Measurements from ENCODE around the gene TMPRSS3. TPM values are rescaled to one million over a fixed set of nuclear protein-coding genes. Genes with fewer than 3 reads are reported as not detected.

TMPRSS3 gene
- total RNA-seq, 4 donors from 2014 or later: not detected

DNA sequence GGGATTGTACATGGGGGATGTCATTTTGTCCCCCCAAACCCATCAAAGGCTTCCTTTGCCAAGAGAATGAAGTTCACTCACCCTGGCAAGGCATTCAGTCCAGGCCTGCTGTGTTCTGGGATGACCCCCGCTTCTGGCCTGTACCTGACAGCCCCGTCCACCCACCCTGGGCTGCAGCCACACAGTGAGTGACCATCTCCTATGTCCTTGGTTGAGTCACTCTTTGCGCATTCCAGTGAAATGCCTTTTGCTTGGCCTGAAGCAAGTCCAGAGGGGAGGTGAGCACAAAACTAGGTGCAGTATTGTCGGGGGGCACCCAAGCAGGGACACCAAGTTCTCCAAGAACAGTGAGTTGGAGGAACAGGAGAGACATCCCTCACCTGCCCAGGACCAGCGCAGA lies 10.2 kb downstream of the TMPRSS3 start:
- H3K4me3 ChIP-seq: no peak overlapping the region
- whole genome bisulfite sequencing: 100% methylated on average over 5 of the region's 5 CpGs
- H3K27me3 ChIP-seq: peaks cover 0 to 59% (median 0%) of the 10 kb centered on the region in 4 donors
- intact Hi-C loops (cut with DNase I): no loop called here
- no peak for TF ChIP-seq EP300 (IDR thresholded peaks at IDR 0.05)
- TF ChIP-seq POLR2AphosphoS5 (IDR thresholded peaks at IDR 0.05): no peak
- TF ChIP-seq, protein P1, sequence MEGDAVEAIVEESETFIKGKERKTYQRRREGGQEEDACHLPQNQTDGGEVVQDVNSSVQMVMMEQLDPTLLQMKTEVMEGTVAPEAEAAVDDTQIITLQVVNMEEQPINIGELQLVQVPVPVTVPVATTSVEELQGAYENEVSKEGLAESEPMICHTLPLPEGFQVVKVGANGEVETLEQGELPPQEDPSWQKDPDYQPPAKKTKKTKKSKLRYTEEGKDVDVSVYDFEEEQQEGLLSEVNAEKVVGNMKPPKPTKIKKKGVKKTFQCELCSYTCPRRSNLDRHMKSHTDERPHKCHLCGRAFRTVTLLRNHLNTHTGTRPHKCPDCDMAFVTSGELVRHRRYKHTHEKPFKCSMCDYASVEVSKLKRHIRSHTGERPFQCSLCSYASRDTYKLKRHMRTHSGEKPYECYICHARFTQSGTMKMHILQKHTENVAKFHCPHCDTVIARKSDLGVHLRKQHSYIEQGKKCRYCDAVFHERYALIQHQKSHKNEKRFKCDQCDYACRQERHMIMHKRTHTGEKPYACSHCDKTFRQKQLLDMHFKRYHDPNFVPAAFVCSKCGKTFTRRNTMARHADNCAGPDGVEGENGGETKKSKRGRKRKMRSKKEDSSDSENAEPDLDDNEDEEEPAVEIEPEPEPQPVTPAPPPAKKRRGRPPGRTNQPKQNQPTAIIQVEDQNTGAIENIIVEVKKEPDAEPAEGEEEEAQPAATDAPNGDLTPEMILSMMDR (IDR thresholded peaks at IDR 0.05): no peak
- TF ChIP-seq POLR2A (IDR thresholded peaks at IDR 0.05; ENCODE audit: low read depth): no peak
- no peak overlapping the region for H3K27ac ChIP-seq (replicated peaks in 1 of 4)
- H3K36me3 ChIP-seq: no peaks in the 10 kb centered on the region
- no peaks in the 10 kb centered on the region for H3K4me1 ChIP-seq
- H3K9me3 ChIP-seq: peaks cover 0 to 13% (median 9%) of the 10 kb centered on the region in 4 donors
- DNase-seq (ENCODE audit: extremely low spot score): no peak

DNA sequence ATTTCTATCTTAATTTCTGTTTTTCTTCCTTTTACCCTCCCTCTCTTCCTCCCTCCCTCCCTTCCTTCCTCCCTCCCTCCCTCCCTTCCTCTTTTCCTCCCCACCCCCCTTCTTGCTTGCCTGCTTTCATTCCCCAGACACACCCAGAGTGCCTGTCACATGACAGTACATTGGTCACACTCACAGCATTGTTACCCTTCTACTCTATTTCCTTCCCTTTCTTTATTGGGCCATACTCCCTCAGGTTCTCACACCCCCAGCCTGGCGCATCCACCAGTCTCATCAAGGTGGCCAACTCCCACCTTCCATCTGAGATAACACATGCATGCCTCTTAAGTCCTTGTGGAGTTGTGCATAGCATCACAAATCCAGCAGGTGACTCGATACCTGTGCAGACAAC lies 10.9 kb downstream of the TMPRSS3 start:
- intact Hi-C loops (cut with DNase I): no loop called here

DNA sequence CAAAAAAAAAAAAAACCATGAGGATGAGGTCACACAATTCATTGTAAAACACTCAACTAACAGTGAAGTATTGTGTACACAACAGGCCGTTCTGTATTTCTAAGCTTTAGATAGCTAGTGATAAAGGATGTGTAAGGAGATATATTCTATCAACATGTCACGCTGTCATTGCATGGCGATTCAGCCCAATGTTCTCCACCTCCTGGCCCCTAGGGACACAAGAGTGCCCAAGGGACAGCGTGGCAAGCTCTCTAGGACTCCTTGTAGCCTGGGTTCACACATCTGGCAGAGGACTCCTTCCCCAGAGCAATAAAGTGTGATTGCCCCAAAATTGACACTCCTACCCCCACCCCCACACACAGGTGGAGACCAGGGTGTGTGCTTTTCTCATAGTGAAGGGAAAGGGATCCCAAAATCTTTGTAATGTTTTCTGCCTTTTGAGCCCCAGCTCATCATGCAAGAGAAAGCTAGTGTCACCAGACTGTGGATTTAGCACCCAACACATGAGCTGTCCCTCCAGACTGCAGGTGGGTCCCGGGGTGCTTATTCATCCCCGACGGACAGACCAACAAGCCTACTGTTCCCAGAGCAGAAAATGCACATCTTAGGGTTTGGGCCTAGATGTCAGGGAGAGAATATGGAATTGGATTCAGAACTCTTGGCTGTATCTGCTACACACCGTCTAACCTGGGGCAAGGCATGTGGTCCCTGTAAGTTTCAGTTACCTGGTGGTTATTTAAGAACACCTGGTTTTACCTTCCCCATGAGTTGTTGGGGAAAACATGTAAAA lies 11.5 kb downstream of the TMPRSS3 start:
- 55% methylated on average over 8 of the region's 8 CpGs for WGBS
- peaks cover 0 to 47% (median 0%) of the 10 kb centered on the region in 4 donors for H3K27me3 ChIP-seq
- peaks cover 0 to 13% (median 9%) of the 10 kb centered on the region in 4 donors for H3K9me3 ChIP-seq
- no peak overlapping the region for H3K27ac ChIP-seq (replicated peaks in 1 of 4)
- no peaks in the 10 kb centered on the region for H3K4me1 ChIP-seq
- no peaks in the 10 kb centered on the region for H3K36me3 ChIP-seq
- TF ChIP-seq, protein P1 (IDR thresholded peaks at IDR 0.05): no peak
- TF ChIP-seq EP300 (IDR thresholded peaks at IDR 0.05) (no peak), POLR2A (IDR thresholded peaks at IDR 0.05; ENCODE audit: low read depth) (no peak), POLR2AphosphoS5 (IDR thresholded peaks at IDR 0.05) (no peak)
- H3K4me3 ChIP-seq: no peak overlapping the region
- no peak for DNase-seq (ENCODE audit: extremely low spot score)
- intact Hi-C loops (cut with DNase I): no loop called here

More for the DNA sequence above, 10.9 kb downstream of the TMPRSS3 start:
- no peak for DNase-seq (ENCODE audit: extremely low spot score)
- Histone ChIP-seq H3K4me3 (no peak overlapping the region), H3K27ac (replicated peaks in 1 of 4) (no peak overlapping the region), H3K4me1 (no peaks in the 10 kb centered on the region), H3K27me3 (peaks cover 0 to 53% (median 0%) of the 10 kb centered on the region in 4 donors), H3K36me3 (no peaks in the 10 kb centered on the region), H3K9me3 (peaks cover 0 to 13% (median 9%) of the 10 kb centered on the region in 4 donors)
- 91% methylated on average over 2 of the region's 2 CpGs for WGBS
- TF ChIP-seq, protein P1 (IDR thresholded peaks at IDR 0.05): no peak
- TF ChIP-seq EP300 (IDR thresholded peaks at IDR 0.05) (no peak), POLR2A (IDR thresholded peaks at IDR 0.05; ENCODE audit: low read depth) (no peak), POLR2AphosphoS5 (IDR thresholded peaks at IDR 0.05) (no peak)

DNA sequence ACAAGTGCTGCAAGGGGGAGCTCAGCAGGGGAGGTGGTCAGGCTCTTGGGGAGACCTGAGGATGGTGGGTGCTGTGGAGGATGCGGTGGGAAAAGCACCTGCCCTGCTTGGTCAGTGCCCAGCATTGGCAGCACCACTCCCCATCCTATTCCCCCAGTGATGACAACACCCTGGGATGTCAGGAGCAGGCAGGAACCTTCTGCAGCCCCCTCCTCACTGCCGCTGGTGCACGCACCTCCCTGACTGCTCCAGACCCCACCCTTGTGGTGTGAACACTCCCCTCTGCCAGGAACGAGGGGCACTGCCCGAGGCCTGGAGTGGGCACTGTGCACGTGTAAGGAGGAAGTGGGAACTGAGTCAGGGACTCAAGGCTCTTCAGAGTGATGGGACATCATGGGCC lies 12.5 kb downstream of the TMPRSS3 start:
- Histone ChIP-seq H3K27ac (replicated peaks in 1 of 4) (no peak overlapping the region), H3K4me3 (no peak overlapping the region), H3K4me1 (no peaks in the 10 kb centered on the region), H3K9me3 (peaks cover 0 to 13% (median 9%) of the 10 kb centered on the region in 4 donors), H3K27me3 (peaks cover 0 to 37% (median 0%) of the 10 kb centered on the region in 4 donors), H3K36me3 (no peaks in the 10 kb centered on the region)
- DNase-seq (ENCODE audit: extremely low spot score): no peak
- 96% methylated on average over 4 of the region's 6 CpGs for WGBS
- intact Hi-C loops (cut with DNase I): no loop called here
- no peak for TF ChIP-seq POLR2A (IDR thresholded peaks at IDR 0.05; ENCODE audit: low read depth)

GRCh38 chr21:42382915-42383314 lies 12.9 kb downstream of the TMPRSS3 start:
- no peak overlapping the region for H3K27ac ChIP-seq (replicated peaks in 1 of 4)
- no peaks in the 10 kb centered on the region for H3K36me3 ChIP-seq
- no peak for DNase-seq (ENCODE audit: extremely low spot score)
- H3K9me3 ChIP-seq: peaks cover 0 to 13% (median 9%) of the 10 kb centered on the region in 4 donors
- no peaks in the 10 kb centered on the region for H3K4me1 ChIP-seq
- TF ChIP-seq, protein P1 (IDR thresholded peaks at IDR 0.05): no peak
- TF ChIP-seq POLR2AphosphoS5 (IDR thresholded peaks at IDR 0.05) (no peak), POLR2A (IDR thresholded peaks at IDR 0.05; ENCODE audit: low read depth) (no peak), EP300 (IDR thresholded peaks at IDR 0.05) (no peak)
- intact Hi-C loops (cut with DNase I): no loop called here
- H3K27me3 ChIP-seq: peaks cover 0 to 32% (median 0%) of the 10 kb centered on the region in 4 donors
- whole genome bisulfite sequencing: 98% methylated on average over 6 of the region's 6 CpGs
- no peak overlapping the region for H3K4me3 ChIP-seq
